Measurements from ENCODE around the gene FCRL6.

Gene FCRL6

GRCh38 chr1:159831412-159832141 lies 29.4 kb downstream of the FCRL6 start:
- in situ Hi-C loops (cut with MboI; ENCODE audit: low sequenced_read_pairs): no loop called here

- in situ Hi-C loops (cut with MboI; ENCODE audit: low sequenced_read_pairs): no loop called here
Observed at GRCh38 chr1:159832309-159832708, 30.1 kb downstream of the FCRL6 start.

- in situ Hi-C loops (cut with MboI; ENCODE audit: low sequenced_read_pairs): no loop called here
Observed at GRCh38 chr1:159835356-159835755, 33.2 kb downstream of the FCRL6 start.

GRCh38 chr1:159835862-159836525 lies 33.8 kb downstream of the FCRL6 start:
- in situ Hi-C loops (cut with MboI; ENCODE audit: low sequenced_read_pairs): no loop called here

DNA sequence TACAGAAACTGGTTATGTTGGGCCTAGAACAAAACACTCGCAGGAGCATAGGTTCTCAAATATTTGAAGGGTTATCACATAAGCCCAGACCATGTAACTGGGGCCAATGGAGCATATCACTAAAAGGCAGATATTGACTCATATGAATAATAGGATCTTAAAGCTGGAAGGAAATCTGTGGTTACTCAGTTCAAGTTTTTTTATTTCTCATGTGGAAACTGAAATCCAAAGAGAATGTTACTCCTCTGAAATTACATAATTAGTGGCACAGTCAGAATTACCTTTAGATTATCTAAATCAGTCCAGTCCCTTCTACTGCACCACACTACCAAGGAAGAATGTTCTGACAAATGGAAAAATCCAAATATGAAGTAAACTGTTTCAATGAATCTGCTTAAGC lies 36.6 kb downstream of the FCRL6 start:
- in situ Hi-C loops (cut with MboI; ENCODE audit: low sequenced_read_pairs): no loop called here

GRCh38 chr1:159839116-159839849 lies 37.1 kb downstream of the FCRL6 start:
- in situ Hi-C loops (cut with MboI; ENCODE audit: low sequenced_read_pairs): no loop called here

DNA sequence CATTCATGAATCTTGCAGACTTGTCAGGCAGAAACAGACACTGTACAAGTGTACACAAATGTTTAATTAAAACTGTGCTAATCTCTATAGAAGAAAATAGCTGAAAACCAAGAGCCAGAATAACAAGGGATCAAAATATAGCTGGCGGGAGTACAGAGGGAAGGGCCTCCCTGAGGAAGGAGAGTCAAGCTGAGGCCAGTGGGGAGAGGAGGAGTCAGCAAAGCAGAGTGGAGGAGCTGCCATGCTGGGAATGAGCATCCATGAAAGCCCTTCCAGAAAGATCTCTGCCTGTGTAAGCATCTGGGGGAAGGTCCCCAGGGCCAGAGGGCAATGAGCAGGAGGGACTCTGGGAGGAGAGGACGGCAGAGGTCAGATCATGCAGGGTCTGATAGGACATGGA lies 39.6 kb downstream of the FCRL6 start:
- in situ Hi-C loops (cut with MboI; ENCODE audit: low sequenced_read_pairs): no loop called here

DNA sequence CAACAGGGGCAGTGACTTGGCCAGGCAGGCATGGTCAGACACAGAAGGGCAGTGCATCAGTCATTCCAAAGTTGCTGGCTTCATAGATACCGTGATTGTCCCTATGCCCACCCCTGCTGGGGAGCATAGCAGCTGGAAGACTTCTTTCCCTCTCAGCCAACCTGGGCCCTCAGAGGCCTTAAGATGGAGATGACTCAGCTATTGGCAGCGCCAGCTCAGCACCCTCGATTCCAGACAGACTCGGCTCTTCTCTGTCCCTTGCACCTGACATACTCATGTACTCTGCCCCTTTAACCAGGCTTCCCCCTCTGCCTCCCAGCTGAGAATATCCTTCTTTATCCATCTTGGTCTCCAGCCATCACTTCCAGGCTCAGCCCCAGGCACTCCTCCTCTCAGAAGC lies 41.3 kb downstream of the FCRL6 start:
- in situ Hi-C loops (cut with MboI; ENCODE audit: low sequenced_read_pairs): no loop called here

DNA sequence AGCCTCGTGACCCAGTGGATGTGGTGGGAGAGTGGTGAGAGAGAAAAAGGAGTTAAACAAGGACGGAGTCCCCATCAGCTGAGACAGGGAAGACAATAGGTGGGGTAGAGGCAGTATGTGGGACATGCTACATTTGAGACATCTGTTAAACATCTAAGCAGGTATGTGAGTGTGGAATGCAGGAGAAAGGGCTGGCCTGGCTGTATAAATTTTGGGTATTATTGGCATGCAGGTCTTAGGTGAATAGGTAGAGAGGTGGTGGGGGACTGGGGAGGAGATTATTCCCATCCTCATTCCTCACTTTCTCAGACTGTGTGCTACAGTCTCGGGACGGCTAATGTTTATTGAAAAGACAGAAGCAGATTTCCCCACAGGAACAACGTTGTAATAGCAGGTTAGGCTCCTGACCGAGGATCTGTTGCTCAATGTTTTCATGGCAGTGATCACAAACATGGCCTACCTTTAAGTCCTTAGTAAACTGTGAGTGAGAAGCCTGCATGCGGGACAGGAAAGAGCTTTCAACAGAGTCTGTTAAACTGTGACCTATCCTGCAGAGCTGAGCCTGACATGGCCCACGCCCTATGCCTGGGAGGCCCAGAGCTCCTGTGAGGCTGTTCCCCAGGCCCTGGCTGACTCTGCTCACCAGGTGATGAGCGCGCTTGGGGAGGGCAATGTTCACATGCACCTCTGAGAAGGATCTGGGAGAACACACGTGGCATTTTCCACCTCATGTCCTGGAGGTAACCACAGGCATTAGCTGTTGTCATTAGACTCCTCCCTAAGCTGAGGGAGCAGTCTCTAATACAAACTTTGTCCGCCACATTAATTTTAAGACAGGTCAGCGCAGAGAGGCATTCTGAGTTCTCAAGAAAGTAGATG lies 43.8 kb downstream of the FCRL6 start:
- in situ Hi-C loops (cut with MboI; ENCODE audit: low sequenced_read_pairs): no loop called here

GRCh38 chr1:159847231-159847630 lies 45.1 kb downstream of the FCRL6 start:
- in situ Hi-C loops (cut with MboI; ENCODE audit: low sequenced_read_pairs): no loop called here

DNA sequence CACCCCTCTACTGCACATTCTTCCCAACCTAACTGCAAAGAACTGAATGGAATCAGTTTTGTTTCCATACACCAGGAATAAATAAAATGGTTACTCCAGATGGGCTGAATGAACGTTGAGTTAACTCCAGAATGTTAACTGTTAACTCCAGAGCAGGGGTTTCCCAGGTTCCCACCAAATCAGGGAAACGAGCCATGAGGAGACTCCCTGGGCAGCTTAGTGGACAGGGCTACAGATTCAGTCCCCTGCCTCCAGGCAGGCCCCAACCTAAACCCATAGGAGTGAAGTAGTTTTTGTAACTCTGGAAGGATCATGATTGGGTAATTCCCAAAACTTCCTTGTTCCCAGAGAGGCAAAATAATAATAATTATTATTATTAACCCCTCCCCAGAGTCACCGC lies 46.2 kb downstream of the FCRL6 start:
- in situ Hi-C loops (cut with MboI; ENCODE audit: low sequenced_read_pairs): no loop called here

DNA sequence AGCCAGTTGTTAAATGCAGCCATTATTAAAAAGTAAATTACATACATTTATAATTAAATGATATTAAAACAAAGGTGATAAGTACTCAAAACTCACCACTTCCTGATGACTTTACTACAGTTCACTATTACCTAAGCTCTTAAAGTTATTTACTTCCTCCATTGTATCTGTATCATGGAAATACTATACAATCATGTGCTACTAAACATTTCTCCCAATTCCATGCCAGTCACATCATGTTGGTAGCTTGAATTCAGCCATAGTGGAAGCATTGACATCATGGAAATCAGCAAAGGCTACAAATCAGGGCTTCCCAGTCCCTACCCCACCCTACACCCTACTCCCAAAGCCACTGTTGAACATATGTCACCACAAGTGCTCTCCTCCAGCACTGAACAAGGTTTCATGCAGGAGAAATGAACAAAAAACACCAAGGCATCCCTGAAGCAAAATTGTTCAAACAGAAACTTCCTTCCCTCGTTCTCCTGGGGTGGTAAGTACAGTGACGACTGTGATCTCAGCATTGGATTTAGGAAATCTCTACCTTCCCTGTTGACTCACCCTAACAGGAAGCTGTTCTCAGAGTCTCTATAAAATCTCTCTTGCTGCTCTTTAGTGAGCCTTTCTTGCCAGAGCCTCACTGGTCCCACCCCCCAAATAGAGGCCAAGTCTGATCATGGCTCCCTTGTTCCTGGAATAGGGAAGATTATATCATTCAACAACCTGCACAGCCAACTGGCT lies 47.6 kb downstream of the FCRL6 start:
- in situ Hi-C loops (cut with MboI; ENCODE audit: low sequenced_read_pairs): no loop called here

GRCh38 chr1:159851407-159851806 lies 49.2 kb downstream of the FCRL6 start:
- in situ Hi-C loops (cut with MboI; ENCODE audit: low sequenced_read_pairs): no loop called here

GRCh38 chr1:159853417-159854115 lies 51.4 kb downstream of the FCRL6 start:
- in situ Hi-C loops (cut with MboI; ENCODE audit: low sequenced_read_pairs): no loop called here

DNA sequence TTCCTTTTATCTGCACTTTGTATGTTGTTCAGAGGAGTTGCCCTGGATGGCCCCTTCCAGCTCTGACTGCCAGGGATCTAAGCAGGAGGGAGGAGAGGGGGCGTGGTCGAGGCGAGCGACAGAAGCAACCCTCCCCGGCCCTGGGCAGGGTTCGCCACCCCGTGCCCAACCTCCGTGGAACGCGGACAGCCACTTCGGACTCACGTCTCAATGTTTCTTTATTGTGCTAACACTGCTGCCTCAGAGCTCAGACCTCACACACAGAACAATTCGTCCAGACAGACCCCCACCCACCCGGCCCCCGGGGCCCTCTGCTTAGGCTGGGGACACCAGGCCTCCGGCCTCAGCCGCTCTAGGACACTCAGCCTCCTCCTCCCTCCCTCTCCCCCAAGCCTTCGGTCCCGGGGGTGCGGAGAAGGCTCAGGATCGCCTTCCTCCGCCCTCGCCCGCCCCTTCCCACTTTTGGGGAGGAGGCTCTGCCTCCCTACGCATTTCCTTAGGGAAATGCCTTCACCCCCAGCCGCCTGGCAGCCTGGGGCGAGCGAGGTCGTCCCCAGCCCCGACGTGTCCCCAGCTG lies 52.0 kb downstream of the FCRL6 start:
- in situ Hi-C loops (cut with MboI; ENCODE audit: low sequenced_read_pairs): no loop called here

DNA sequence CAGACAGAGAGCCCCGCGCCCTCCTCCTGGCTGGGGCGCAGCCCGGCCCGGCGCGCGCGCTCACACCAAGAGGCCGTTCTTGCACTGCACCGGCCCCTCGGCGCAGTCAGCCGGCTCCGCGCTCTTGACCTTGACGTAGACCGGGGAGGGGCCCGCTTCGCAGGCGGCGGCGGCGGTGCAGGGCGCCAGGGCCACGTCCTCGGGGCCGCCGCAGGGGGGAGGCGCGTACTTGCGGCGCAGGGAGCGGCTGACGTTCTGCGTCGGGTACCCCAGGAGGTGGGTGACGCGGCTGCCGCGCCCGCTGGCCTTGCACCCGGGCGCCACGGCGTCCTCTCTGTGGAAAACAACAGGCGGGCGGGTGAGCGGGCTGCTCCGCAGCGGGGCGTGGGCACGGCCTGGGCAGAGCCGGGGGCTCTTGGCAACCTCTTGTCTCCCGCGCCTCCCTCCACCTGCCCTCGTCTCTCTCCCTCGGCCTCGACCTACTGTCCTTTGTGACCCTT lies 52.6 kb downstream of the FCRL6 start:
- in situ Hi-C loops (cut with MboI; ENCODE audit: low sequenced_read_pairs): no loop called here

- in situ Hi-C loops (cut with MboI; ENCODE audit: low sequenced_read_pairs): no loop called here
Observed at GRCh38 chr1:159855709-159856108, 53.5 kb downstream of the FCRL6 start.

- in situ Hi-C loops (cut with MboI; ENCODE audit: low sequenced_read_pairs): no loop called here
Observed at GRCh38 chr1:159856576-159856975, 54.4 kb downstream of the FCRL6 start.

DNA sequence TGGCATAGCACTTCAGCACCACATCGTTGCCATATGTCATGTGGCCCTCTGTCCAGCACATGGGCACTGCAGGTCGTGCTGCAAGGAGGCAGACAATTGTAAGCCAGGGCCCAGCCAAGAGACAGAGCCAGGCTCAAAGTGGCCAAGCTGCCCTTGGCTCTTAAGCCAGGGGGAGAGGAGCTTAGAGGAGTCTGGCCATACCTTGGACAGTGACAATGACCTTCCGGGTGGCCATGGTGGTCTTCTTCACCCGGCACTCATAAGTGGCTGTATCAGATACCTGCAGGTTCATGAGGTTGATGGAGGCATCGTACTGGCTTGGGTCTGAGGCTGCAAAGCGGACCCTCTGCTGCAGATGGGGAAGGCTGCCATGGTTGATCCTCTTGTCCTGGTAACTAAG lies 55.7 kb downstream of the FCRL6 start:
- in situ Hi-C loops (cut with MboI; ENCODE audit: low sequenced_read_pairs): no loop called here

All from HL-60/S4 (cell line).